Esophagus (tissue), 2 donors: ENCODE results near the gene CDC27. TPM values are rescaled to one million over a fixed set of nuclear protein-coding genes. Genes with fewer than 3 reads are reported as not detected.
A peak's percentile ranks its signal among the peaks of the same experiment; 100 is the strongest.
"Not testable (repeated sequence)": the region's sequence is repeated elsewhere in the genome, so short reads cannot be mapped to it uniquely, and the experiment has no call there.

Experiments
- H3K27ac ChIP-seq, 2 donors: one replicate each; pipeline ENCODE4 v1.5.1; 2013; ENCODE audit warnings: low read depth in 2 of 2, mild to moderate bottlenecking in 2 of 2, inconsistent platforms in 1 of 2, low read length in 1 of 2, moderate library complexity in 1 of 2
- H3K27me3 ChIP-seq, 2 donors: one replicate each; pipeline ENCODE4 v1.6.1; 2013; ENCODE audit warnings: low read length in 2 of 2, control low read depth in 1 of 2, mild to moderate bottlenecking in 1 of 2; ENCODE audit not compliant: insufficient read depth in 2 of 2, control insufficient read depth in 1 of 2
- H3K36me3 ChIP-seq, 2 donors: one replicate each; pipeline ENCODE4 v1.6.1; 2013; ENCODE audit warnings: low read length in 1 of 2; ENCODE audit not compliant: control insufficient read depth in 2 of 2, insufficient read depth in 2 of 2
- H3K4me1 ChIP-seq, 2 donors: one replicate each; pipeline ENCODE4 v1.6.1; 2013; ENCODE audit warnings: low read length in 1 of 2; ENCODE audit not compliant: control insufficient read depth in 2 of 2, insufficient read depth in 2 of 2
- H3K4me3 ChIP-seq, 2 donors: one replicate each; pipeline ENCODE4 v1.5.1; 2013; ENCODE audit warnings: low read length in 2 of 2, mild to moderate bottlenecking in 2 of 2, low read depth in 1 of 2, moderate library complexity in 1 of 2
- H3K9me3 ChIP-seq, 2 donors: one replicate each; pipeline ENCODE4 v1.6.1; 2013; ENCODE audit warnings: mild to moderate bottlenecking in 2 of 2, low read depth in 1 of 2, low read length in 1 of 2, moderate library complexity in 1 of 2; ENCODE audit not compliant: control insufficient read depth in 2 of 2, insufficient read depth in 1 of 2
- WGBS, 2 donors: extraction: QIAGEN DNeasy Blood & Tissue Kit; methylation state at CpG; one replicate each; pipeline ENCODE4 v1.1.7; 2013; 5-methylcytosine and 5-hydroxymethylcytosine counted together
- polyA plus RNA-seq, 2 donors: library from polyadenylated mRNA; stranded (reverse); fragments of 200-250 nt; gene quantifications; one replicate each; pipeline ENCODE4 v1.2.3, GENCODE V29; 2013
- donor health status: healthy with polysubstance abuse.
- donor health status: Bipolar disorder and iron deficiency.

The CDC27 gene
- polyA plus RNA-seq, 2 donors, result 9.0 to 16.7 TPM

- no peaks in the 10 kb centered on the region for H3K9me3 ChIP-seq
- H3K27ac ChIP-seq, result no peak overlapping the region
- H3K27me3 ChIP-seq, result no peaks in the 10 kb centered on the region
- 85 to 94% methylated on average over 5 of the region's 5 CpGs for WGBS, 2 donors
- no peaks in the 10 kb centered on the region for H3K4me1 ChIP-seq
- no peak overlapping the region for H3K4me3 ChIP-seq
- H3K36me3 ChIP-seq, result no peaks in the 10 kb centered on the region
These were observed 68.5 kb downstream of the CDC27 start for GRCh38 chr17:47120521-47121095.

- Histone ChIP-seq H3K27ac (no peak overlapping the region), H3K27me3 (no peaks in the 10 kb centered on the region), H3K36me3 (no peaks in the 10 kb centered on the region), H3K4me3 (no peak overlapping the region), H3K4me1 (no peaks in the 10 kb centered on the region), H3K9me3 (no peaks in the 10 kb centered on the region)
- 48 to 63% methylated on average over 2 of the region's 2 CpGs for WGBS, 2 donors
These were observed 69.2 kb downstream of the CDC27 start for GRCh38 chr17:47119746-47120520.

- WGBS, 2 donors, result 84 to 88% methylated on average over 3 of the region's 3 CpGs
- Histone ChIP-seq H3K4me1 (no peaks in the 10 kb centered on the region), H3K27ac (no peak overlapping the region), H3K27me3 (no peaks in the 10 kb centered on the region), H3K4me3 (no peak overlapping the region), H3K9me3 (no peaks in the 10 kb centered on the region), H3K36me3 (no peaks in the 10 kb centered on the region)
These were observed 71.7 kb downstream of the CDC27 start for GRCh38 chr17:47117386-47117785.

DNA sequence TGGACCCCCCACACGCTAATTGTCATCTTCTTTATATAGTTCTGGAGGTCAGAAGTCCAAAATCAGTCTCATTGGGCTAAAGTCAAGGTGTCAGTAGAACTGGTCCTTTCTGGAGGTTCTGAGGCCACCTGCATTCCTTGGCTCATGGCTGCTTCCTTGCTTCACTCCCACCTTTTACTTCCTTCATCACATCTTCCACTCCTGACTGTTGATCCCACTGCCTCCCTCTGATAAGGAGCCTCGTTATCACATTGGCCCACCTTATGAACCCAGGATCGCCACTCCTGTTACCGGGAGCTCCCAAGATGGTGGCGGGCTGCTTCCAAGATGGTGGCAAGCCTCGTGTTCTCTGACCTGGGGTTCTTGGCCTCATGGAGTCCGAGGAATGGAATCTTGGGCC lies 83.0 kb downstream of the CDC27 start:
- Histone ChIP-seq H3K4me3 (no peak overlapping the region), H3K36me3 (no peaks in the 10 kb centered on the region), H3K4me1 (no peaks in the 10 kb centered on the region), H3K9me3 (no peaks in the 10 kb centered on the region), H3K27me3 (no peaks in the 10 kb centered on the region), H3K27ac (no peak overlapping the region)
- WGBS, 2 donors, result 86% methylated on average over 7 of the region's 7 CpGs

GRCh38 chr17:47105246-47105645 lies 83.8 kb downstream of the CDC27 start:
- WGBS, 2 donors, result 35 to 39% methylated on average over 1 of the region's 1 CpG
- not testable (repeated sequence) for H3K9me3 ChIP-seq, H3K27me3 ChIP-seq, H3K4me1 ChIP-seq, H3K36me3 ChIP-seq, H3K27ac ChIP-seq, H3K4me3 ChIP-seq

DNA sequence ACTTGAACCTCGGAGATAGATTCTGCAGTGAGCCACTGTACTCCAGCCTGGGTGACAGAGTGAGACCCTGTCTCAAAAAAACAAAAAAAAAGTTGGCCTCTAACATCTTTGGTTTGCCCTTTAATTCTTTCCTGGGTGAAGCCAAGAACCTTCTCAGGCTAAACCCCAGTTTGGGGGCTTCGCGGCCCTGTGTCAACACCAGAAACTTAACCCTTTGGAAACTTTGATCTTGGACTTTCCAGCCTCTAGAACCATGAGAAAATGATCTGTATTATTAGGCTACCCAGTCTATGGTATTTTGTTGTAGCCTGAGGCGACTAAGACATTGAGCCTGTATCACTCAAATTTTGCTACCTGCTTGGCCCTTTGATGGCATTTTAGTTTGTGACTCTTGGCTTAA lies 86.2 kb downstream of the CDC27 start:
- H3K27ac ChIP-seq, result no peak overlapping the region
- WGBS, 2 donors, result 90 to 93% methylated on average over 4 of the region's 4 CpGs
- no peaks in the 10 kb centered on the region for H3K27me3 ChIP-seq
- H3K4me1 ChIP-seq, result no peaks in the 10 kb centered on the region
- H3K36me3 ChIP-seq, result no peaks in the 10 kb centered on the region
- no peak overlapping the region for H3K4me3 ChIP-seq
- H3K9me3 ChIP-seq, result no peaks in the 10 kb centered on the region

GRCh38 chr17:47099987-47100711 lies 88.9 kb downstream of the CDC27 start:
- peak overlapping the region; percentile 70 to 77 for H3K27ac ChIP-seq
- no peaks in the 10 kb centered on the region for H3K27me3 ChIP-seq
- WGBS, 2 donors, result 0% methylated on average over 30 to 42 of the region's 42 CpGs
- peak overlapping the region; percentile 93 to 100 for H3K4me3 ChIP-seq
- no peaks in the 10 kb centered on the region for H3K4me1 ChIP-seq
- no peaks in the 10 kb centered on the region for H3K9me3 ChIP-seq
- H3K36me3 ChIP-seq, result no peaks in the 10 kb centered on the region

DNA sequence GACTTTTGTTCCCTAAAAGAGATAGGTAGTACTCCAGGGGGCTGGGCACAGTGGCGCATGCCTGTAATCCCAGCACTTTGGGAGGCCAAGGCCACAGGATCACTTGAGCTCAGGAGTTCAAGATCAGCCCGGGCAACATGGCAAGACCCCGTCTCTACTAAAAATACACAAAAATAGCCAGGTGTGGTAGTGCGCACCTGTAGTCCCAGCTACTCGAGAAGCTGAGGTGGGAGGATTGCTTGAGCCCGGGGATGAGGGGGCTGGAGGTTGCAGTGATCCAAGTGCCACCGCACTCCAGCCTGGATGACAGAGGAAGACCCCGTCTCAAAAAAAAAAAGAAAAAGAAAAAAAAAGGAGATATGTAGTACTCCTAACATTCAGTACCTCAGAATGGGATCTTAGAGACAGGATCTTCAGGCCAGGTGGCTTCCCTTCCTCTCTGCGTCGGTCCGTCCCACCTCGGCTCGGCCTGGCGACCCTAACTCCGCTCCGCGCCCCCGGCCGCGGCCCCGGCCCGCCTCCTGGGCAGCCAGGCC lies 89.6 kb downstream of the CDC27 start:
- 4 to 6% methylated on average over 19 to 22 of the region's 22 CpGs for WGBS, 2 donors
- H3K9me3 ChIP-seq, result no peaks in the 10 kb centered on the region
- H3K4me3 ChIP-seq, result peak overlapping the region; percentile 93 to 100
- peak overlapping the region; percentile 70 to 77 for H3K27ac ChIP-seq
- no peaks in the 10 kb centered on the region for H3K4me1 ChIP-seq
- no peaks in the 10 kb centered on the region for H3K27me3 ChIP-seq
- no peaks in the 10 kb centered on the region for H3K36me3 ChIP-seq

GRCh38 chr17:47096343-47096742 lies 92.8 kb downstream of the CDC27 start:
- Histone ChIP-seq H3K36me3 (no peaks in the 10 kb centered on the region), H3K27me3 (no peaks in the 10 kb centered on the region), H3K9me3 (no peaks in the 10 kb centered on the region), H3K27ac (no peak overlapping the region), H3K4me1 (no peaks in the 10 kb centered on the region), H3K4me3 (no peak overlapping the region)
- WGBS, 2 donors, result 84 to 87% methylated on average over 3 of the region's 3 CpGs
